HG03342 (cell line): ENCODE results near the gene KIF11.
"Not testable (repeated sequence)": the region's sequence is repeated elsewhere in the genome, so short reads cannot be mapped to it uniquely, and the experiment has no call there.

Experiments used
- ATAC-seq: cut with Tn5 transposase; IDR thresholded peaks from one replicate; pipeline ENCODE4 v1.9.1; 2021; ENCODE audit warnings: mild to moderate bottlenecking, moderate library complexity; ENCODE audit not compliant: unreplicated experiment

Gene KIF11

GRCh38 chr10:92590623-92591549, 2.0 kb upstream of the KIF11 start:
- ATAC-seq, result peak; percentile 4

- peak; percentile 70 for ATAC-seq
Observed at GRCh38 chr10:92591550-92592022, 1.3 kb upstream of the KIF11 start.

- ATAC-seq, result no peak
Observed at GRCh38 chr10:92593619-92594588, 974 bp downstream of the KIF11 start.

- ATAC-seq, result no peak
Observed at GRCh38 chr10:92595505-92595904, 2.6 kb downstream of the KIF11 start.

GRCh38 chr10:92598321-92598720, 5.4 kb downstream of the KIF11 start:
- no peak for ATAC-seq

GRCh38 chr10:92604841-92605240, 11.9 kb downstream of the KIF11 start:
- ATAC-seq, result no peak

GRCh38 chr10:92615515-92615914, 22.6 kb downstream of the KIF11 start:
- ATAC-seq, result no peak

GRCh38 chr10:92619368-92619767, 26.4 kb downstream of the KIF11 start:
- no peak for ATAC-seq

GRCh38 chr10:92627845-92628480, 35.0 kb downstream of the KIF11 start:
- no peak for ATAC-seq

GRCh38 chr10:92629945-92630344, 37.0 kb downstream of the KIF11 start:
- no peak for ATAC-seq

GRCh38 chr10:92638037-92638436, 45.1 kb downstream of the KIF11 start:
- no peak for ATAC-seq

GRCh38 chr10:92640107-92640506, 47.2 kb downstream of the KIF11 start:
- no peak for ATAC-seq

GRCh38 chr10:92641492-92641891, 48.6 kb downstream of the KIF11 start:
- no peak for ATAC-seq

GRCh38 chr10:92644921-92645320, 52.0 kb downstream of the KIF11 start:
- no peak for ATAC-seq

GRCh38 chr10:92650864-92651263, 57.9 kb downstream of the KIF11 start:
- not testable (repeated sequence) for ATAC-seq

- no peak for ATAC-seq
Observed at GRCh38 chr10:92655426-92655825, 62.5 kb downstream of the KIF11 start.

GRCh38 chr10:92656266-92656961, 63.5 kb downstream of the KIF11 start:
- ATAC-seq, result no peak

GRCh38 chr10:92657024-92657423, 64.1 kb downstream of the KIF11 start:
- ATAC-seq, result no peak

GRCh38 chr10:92662848-92663247, 69.9 kb downstream of the KIF11 start:
- no peak for ATAC-seq

- no peak for ATAC-seq
Observed at GRCh38 chr10:92664322-92664721, 71.4 kb downstream of the KIF11 start.
